GM12873 (cell line): Measurements from ENCODE around the gene LCN6.

ENCODE experiments used
- CTCF ChIP-seq: IDR thresholded peaks from 2 replicates; pipeline ENCODE4 v1.5.1; 2012; ENCODE audit warnings: low read depth, mild to moderate bottlenecking, moderate library complexity, low read length, control low read depth; ENCODE audit not compliant: insufficient read depth; ENCODE audit errors: missing control alignments

The LCN6 gene

GRCh38 chr9:136707011-136707410 lies 41.3 kb downstream of the LCN6 start:
- TF ChIP-seq CTCF, result no peak

GRCh38 chr9:136705564-136705963 lies 42.8 kb downstream of the LCN6 start:
- TF ChIP-seq CTCF, result no peak

- TF ChIP-seq CTCF, result no peak
These were observed 45.0 kb downstream of the LCN6 start for GRCh38 chr9:136703276-136703860.

GRCh38 chr9:136701668-136702053 lies 46.7 kb downstream of the LCN6 start:
- no peak for TF ChIP-seq CTCF

GRCh38 chr9:136700959-136701667 lies 47.2 kb downstream of the LCN6 start:
- no peak for TF ChIP-seq CTCF

- TF ChIP-seq CTCF, result no peak
These were observed 48.0 kb downstream of the LCN6 start for GRCh38 chr9:136700304-136700703.

- no peak for TF ChIP-seq CTCF
These were observed 49.6 kb downstream of the LCN6 start for GRCh38 chr9:136698635-136699246.
